Activated effector memory CD4-positive, alpha-beta T cell treated with Interleukin-2 at 50 U/mL for 16 hours (primary cell): ENCODE data around the gene ING3.
"Not testable (repeated sequence)": the region's sequence is repeated elsewhere in the genome, so short reads cannot be mapped to it uniquely, and the experiment has no call there.

Experiments used
- DNase-seq: peaks from one replicate; pipeline ENCODE4 v3.0.0-alpha.2; 2020

ING3 gene

DNA sequence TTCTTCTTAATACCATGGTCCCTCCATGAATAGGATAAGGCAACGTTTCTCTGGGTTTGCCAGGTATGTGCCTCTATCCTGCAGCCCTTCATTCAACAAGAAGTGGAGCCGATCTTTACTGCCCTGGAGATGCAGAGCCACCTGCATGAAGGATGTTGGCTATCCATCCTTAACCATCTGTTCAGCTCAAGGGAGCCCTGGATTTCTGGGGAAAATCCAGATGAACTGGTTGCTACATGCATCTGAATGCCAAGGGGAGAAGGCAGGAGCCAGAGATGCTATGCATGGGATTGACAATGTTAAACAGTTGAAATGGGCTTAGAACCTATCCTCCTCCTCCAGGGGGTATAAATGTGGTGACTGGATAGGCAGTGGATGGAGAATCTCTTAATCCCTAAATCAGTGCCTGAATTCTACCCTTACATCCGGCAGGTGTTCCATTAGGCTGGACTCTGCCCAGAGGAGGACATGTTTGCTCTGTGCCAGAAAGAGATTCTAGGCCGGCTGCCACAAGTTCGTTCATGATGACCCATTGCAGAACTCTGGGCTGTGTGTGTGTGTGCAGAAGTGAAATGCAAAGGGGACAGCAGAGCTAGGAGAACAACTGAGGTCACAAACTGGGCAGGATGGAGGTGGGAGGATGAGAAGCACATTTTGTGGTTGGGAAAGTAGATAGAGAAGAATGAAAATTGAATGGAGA lies 53.6 kb downstream of the ING3 start:
- no peak for DNase-seq

DNA sequence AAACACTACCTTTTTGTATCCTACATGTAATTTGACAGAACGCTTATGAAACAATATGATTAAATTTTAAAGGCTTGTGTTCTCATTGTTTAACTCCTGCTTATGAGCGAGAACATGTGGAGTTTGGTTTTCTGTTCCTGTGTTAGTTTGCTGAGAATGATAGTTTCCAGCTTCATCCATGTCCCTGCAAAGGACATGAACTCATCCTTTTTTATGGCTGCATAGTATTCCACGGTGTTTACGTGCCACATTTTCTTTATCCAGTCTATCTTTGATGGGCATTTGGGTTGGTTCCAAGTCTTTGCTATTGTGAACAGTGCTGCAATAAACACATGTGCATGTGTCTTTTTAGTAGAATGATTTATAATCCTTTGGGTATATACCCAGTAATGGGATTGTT lies 54.5 kb downstream of the ING3 start:
- not testable (repeated sequence) for DNase-seq

DNA sequence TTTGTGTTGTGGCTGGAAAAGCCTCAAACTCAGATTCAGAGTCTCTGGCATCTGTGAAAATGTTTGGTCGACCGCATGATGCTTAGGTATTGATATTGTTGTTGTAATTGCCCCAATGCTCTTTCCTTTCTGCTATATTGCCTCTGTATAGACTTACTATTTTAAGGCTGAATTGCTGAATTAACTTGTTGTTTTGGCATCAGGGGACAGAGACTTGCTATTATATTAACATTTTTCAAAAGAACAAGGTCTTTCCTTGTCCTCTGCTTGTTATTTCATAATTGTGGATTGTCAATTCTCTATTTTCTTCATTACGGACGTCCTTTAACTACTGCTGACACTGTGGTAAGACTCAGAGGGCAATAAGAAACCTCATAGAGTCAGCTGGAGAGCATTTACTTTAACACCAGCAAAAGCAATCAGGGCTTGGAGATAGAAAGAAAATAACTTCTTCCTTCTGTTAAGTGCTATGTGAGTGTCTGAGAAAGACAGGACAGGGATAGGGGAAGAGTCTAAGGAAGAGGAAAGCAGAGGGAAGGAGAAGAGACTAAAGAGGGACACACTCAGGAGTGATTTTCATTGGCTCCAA lies 55.5 kb downstream of the ING3 start:
- no peak for DNase-seq

DNA sequence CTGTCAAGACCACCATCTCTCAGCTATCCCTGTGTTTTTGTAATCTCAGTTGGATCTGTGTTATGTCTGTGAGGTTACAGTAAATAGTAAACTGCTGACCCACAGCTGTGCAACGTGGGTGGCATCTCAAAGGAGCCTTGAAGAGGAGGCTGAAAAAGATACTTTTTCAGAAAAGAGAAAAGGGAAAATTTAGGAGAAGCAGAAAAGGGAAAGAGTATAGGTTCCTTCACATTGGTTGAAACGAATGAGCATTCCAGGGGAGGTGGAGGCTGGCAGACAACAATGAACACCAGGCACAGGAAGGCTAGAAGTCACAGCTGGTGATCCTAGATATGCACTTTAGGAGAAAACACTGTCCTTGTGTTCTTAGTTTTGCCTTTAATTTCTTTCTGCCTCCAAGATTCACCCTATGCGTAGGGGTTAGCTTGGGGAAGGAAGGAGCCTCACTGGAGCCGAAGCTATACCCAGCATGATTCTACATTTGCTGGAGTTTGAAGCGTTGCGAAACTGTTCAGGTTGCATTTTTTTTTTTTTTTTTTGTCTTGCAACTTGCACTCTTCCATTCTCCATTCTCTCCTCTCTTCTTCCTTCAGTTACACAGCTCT lies 56.2 kb downstream of the ING3 start:
- DNase-seq, result no peak

DNA sequence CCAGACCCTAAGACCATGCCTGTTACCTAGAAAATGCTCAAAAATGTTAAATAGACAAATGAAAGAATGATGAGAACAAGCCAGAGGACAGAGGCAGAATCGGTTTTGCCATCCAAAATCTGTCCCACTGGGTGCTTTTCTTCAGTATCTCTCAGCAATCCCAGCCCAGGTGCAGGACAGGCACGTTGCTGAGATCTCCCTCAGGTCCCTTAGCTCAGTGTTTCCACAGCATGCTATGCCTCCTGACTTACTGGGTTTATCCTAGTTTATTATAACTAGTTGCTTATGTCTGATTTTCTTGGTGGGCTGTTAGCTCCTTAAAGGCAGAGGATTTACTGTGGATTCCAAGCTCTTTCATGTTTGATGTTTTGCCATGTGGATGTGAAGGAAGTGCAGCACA lies 58.2 kb downstream of the ING3 start:
- no peak for DNase-seq

DNA sequence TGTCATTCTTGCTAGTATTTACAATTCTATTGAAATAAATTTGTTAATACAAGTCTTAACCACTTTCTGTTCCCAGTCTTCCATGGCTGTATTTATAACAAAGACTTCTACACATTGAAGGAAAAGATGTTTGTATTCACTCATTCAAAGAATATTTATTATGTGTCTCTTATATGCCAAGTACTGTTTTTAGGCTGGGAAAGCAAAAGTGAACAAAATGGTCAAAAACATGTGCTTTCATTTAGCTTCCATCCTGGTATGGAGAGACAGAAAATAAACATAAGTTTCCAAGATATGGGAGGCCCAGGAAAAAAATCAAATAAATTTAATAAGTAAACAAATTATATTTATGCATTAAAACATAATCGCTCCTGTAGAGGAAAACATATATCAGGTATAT lies 60.8 kb downstream of the ING3 start:
- no peak for DNase-seq

DNA sequence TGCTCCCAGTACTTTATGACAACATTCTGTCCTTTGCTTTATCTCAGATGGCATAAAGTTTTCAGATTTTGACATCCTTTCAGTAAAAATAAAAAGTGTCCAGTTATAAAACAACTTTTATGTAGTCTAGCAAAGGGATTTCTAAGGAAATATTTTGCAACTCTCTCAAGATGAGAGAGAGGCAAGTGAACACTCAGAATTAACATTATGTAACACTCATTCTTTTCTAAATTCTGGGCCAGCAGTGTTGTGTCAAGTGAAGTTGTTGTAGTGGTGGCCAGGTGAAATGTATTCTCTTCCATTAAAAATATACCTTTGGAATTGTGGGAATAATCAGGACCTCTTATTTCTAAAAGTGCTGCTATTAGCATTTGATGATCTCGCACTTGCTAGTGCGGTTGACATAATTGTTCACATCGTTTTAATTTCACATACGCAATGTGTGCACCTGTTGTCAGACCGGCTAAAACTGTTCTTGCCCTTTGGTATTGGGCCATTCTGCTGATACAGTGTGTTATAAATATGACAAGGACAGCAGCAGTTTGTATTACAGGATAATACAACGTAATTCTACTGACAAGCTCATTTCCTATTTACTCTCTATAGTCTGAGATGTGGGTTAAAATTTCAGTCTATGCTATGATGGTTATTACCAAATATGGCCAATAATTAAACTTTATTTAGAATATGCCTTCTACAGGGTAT lies 61.7 kb downstream of the ING3 start:
- no peak for DNase-seq

DNA sequence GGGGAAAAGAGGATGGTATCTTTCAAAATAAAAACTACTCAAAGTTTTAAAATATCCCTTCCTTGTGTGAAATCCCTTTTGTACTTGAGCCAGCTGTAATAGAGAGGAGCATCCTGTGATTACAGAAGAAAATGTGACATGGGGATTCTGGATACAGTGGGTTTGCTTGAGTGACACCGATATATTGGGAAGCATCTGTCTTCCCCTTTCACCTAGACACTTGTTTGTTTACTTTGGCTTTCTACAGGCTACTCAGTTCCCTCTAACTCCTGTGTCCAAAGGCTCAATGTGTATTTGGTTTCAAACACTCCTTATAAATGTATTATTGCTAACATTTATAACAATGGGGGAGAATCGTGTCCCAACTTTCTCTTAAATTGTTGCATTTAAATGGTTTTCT lies 62.3 kb downstream of the ING3 start:
- DNase-seq, result no peak

DNA sequence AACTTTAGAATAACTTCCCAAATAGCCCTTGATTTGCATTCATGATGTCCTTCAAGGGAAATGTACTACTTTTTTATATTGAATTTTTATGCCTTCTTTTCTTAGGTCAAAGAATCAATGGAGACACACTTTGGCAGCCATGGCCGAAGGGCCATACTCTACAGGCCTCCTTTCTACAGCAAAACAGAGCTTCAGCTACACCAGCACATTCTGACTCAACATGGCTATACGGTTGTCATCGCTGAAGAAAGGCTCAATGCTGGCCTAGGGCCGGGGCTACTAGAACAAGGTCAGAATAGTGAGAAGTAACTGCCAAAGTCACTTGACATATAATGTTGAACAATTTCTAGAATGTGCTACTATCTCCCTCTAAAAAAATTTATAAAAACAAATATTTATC lies 65.0 kb downstream of the ING3 start:
- DNase-seq, result no peak

DNA sequence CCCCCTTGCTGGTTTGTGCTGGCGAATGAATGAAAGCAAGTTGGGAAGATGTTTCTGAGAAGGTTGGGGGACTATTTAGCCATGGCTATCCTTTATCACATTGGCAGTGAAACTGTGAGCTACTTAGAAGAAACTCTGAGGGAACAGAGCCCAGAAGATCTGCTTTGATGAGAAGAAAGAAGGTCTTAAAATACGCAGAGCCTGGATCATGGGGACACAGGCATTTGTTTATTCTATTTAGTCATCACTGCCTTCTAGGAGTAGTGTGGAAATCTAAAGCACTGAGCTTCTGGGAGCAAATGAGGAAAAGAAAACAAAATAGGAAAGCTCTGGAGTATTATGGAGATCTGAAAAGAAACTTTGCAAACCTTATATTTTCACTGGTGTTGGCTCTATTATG lies 66.4 kb downstream of the ING3 start:
- no peak for DNase-seq

DNA sequence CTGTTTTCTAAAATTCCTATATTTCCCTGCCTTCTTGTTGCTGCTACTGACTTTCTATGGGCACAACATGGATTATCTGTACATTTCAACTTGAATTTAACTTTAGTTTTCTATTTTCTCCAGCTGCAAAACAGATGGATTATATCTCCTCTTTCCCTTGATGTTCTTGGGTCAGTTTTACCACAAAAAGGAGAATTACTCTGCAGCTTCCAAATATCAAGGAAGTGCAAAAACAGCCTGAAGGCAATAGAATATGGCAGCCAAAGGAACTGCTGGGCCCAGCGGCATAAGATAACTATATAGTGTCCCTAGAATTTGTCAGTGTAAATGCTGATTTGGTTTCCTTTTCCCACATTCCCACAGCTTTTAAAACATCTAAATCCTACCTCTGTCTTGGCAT lies 67.0 kb downstream of the ING3 start:
- DNase-seq, result no peak

DNA sequence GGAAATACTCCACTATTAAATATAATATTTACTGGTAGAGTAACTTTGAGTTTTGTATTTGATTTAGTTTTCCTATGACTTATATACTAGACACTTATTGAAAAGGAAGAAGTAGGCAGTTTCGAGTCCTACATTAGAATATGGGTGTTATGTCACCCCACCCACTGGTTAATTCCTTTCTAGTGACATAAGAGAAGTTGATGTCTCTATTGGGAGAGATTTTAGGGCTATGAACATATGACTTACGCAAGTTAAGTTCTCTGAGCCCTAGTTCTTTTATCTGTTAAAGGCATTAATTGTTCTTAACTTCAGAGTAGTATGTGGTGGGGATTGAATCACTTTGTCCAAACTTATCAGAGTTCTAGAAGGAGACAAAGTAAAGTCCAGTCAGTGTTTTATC lies 68.4 kb downstream of the ING3 start:
- DNase-seq, result no peak

DNA sequence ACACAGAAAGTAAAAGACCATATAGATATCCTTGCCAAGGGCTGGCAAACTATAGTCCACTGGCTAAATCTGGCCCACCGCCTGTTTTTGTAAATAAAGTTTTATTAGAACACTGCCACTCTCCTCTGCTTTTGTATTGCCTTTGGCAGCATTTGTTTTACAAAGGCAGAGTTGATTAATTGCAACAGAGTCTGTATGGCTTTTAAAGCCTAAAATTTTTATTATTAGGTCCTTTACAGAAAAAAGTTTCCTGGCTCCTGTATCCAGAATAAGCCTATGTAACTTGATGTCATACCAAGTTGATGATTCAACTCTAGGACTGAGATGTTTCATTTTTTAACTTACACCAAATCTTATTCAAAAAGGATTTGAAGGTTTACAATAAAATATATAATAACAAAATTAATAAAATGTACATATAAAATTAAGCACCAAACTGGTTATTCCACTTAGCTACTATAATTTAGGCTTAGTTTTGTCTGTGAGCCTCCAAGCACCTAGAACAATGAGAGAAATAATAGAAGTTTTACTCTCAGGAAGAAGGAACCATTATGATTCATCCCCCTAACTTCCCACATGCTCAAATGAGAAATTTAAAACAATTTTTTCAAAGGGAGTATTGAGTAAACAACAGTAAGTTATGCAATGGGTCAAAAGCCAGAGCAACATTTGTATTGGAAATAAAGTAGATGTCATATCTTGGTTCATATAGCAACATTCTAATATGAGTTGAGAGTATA lies 69.8 kb downstream of the ING3 start:
- no peak for DNase-seq

DNA sequence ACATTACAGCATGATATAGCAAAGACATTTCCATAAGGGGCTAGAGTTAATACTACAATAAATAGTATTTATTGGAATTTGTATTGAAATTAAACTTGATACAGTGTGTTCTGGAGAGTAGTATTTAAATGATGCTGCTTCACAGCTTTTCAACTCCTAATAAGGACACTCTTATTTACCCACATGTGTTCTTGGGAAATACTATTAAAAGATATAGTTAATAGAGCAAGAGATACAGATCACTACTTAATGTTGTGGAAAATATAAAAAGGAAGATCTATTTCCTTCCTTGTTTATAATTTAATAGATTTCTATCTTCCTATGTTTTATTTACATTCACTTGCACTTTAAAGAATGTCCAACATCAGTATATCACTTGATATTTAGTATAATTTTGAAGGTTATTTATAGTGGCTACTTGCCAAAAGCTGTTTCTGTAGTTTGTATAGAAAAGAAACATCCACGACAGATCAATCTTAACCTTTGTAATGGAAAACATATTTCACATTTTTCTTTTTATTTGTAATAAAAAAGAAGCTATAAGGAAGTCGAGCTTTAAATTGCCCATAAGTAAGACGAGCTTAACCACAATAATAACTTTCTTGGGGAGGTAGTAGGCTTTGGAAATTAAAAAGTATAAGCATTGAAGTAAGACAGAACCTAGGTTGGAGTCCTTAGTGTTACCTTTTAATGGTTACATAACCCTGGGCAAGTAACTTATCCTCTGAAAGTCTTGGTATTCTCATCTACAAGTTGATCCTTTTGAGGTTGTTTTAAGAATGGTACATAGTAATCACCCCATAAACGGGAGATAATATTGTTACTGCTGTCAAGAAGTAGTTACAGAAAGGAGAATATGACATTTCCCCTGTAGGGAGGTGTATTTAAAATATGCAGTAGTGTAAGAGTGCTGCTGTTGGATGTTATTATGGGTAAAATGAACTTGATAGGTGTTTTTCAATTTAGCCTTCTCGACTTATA lies 70.7 kb downstream of the ING3 start:
- DNase-seq, result no peak

DNA sequence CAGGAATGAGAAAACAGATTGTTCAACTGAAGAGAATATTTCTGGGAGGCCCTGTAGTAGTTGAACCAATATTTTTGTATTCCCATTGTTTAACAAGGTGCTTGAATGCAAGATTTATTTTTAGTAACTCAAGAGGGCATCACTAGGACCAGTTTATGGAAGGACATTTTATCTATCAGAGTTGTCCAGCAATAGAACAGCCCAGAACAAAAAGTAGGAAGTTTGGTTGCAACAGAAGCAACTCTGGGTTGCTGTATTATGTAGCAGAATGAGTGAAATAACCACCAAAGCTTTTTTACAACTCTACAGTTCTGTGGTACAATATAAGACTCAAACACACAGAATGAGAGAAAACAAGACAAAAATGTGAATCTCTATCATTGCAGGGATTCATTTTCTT lies 72.6 kb downstream of the ING3 start:
- DNase-seq, result no peak

DNA sequence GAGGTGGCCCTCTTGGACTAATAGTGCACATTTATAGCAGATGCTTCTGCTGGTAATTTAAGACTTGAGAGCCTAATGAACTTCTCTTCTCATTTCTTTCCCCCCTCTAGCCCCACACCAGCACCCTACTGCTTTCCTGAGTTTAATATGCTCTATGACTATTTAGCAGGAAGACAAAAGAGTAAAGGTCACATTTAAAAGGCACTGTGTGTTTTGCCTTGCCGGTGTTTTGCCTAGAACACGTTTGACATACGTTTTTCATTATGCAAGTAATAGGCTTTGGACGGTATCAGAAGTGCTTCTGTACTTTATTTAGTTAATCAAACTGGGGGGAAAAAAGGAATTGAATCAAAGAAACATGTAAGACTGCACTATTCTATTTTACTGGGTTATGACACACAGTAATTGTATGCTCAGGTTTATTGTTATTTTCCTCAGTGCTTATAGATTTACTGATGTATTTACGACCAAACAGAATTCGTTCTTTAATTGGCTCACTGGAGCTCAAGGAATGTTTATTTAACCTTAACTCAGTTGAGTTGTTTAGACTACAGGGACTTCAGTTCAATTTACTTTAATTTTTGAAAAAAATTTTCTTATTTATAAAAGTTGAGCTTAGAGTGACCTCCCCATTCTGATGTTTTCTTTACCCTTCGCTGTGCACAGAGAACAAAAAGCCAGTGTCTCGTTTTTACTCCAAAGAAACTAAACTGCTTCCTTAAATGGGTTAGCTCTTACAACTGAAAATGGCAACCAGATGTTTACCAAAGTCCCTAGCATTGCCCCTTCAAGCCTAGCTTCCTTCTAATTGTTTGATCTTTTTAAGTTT lies 73.3 kb downstream of the ING3 start:
- DNase-seq, result no peak

DNA sequence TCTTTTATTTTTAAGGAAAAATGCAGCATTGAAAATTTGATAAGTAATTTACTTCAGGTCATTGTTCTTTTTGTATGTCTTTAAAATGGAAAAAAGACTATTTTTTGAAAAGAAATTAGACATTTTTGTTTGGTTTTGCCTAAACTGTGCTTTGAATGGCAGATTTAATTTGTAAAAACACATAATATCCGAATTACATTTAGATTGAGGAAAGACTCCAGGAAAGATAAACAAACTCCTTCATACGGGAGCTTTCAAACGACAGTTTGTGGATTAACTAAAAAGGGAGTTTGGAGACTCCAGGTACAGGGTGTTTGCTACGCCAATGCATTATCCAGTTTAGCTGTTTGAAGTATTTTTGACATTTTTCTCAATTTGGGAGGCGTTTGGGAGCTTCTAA lies 74.0 kb downstream of the ING3 start:
- no peak for DNase-seq

DNA sequence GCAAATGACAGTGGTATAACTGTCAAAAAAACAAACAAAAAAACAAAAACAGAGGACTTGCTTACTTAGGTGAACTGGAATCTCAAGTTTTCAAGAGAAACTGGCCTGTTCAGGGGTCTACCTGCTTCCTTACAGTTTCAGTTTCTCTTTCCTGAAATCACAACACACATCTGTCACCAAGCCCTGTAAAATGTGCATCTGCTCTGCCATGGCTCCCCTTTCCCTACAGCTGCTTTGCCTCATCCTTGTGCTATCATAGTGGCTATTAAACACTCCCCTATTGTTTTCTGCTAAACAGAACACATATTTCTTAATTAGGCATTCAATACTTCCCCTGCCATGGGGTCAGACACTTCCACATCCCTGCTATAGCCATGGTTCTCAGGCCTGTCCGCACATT lies 75.6 kb downstream of the ING3 start:
- no peak for DNase-seq

DNA sequence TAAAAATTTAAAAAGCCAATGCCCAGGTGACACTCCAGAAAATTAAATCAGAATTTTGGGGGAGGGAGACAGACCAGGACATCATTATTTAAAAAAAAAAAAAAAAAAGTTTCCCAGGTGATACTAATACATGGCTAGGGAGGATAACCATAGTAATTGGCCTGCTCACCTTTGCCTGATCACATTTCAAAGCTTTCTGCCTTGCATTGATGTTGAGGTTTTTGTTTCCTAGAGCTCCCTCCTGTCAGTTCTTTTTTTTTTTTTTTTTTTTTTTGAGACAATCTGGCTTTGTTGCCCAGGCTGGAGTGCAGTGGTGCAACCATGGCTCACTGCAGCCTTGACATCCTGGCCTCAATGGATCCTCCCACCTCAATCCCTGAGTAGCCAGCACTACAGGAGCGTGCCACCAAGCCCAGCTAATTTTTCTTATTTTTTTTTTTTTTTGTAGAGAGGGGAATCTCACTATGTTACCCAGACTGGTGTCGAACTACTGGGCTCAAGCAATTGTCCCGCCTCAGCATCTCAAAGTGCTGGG lies 76.1 kb downstream of the ING3 start:
- DNase-seq, result no peak
